Right lobe of liver (tissue), 4 donors: Measurements from ENCODE around the gene CRYBA1.
"Not testable (repeated sequence)": the region's sequence is repeated elsewhere in the genome, so short reads cannot be mapped to it uniquely, and the experiment has no call there.

Source experiments
- POLR2A ChIP-seq: fragments of 450-650 bp; IDR thresholded peaks from one replicate; pipeline ENCODE4 v1.6.1; 2017; ENCODE audit warnings: antibody characterized with exemption, mild to moderate bottlenecking
- TF ChIP-seq, protein P1 (sequence below), 4 donors: fragments of 200-600 bp in 3 of 4; fragments of 450-650 bp in 1 of 4; IDR thresholded peaks; one replicate each; pipeline versions ENCODE4 v1.5.1 to v1.8.0; 2016 to 2022; ENCODE audit warnings: antibody characterized with exemption in 4 of 4, mild to moderate bottlenecking in 2 of 4
- donor health status: DM: no; HTN: no; CAD: no.
- donor health status: DM: no; HTN: no; CAD: no.
- donor health status: DM: no; HTN: yes; CAD: no.

DNA sequence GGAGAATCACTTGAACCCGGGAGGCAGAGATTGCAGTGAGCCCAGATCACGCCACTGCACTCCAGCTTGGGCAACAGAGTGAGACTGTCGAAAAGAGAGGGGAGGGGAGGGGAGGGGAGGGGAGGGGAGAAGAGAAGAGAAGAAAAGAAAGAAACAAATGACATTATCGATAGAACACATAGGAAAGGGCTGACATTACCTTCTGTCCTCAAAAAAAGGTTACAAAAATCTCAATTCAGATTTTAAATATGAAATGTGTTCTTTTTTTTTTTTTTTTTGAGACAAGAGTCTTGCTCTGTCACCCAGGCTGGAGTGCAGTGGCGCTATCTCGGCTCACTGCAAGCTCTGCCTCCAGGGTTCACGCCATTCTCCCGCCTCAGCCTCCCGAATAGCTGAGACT, 25.3 kb downstream of the CRYBA1 start:
- not testable (repeated sequence) for TF ChIP-seq POLR2A
- TF ChIP-seq, protein P1, sequence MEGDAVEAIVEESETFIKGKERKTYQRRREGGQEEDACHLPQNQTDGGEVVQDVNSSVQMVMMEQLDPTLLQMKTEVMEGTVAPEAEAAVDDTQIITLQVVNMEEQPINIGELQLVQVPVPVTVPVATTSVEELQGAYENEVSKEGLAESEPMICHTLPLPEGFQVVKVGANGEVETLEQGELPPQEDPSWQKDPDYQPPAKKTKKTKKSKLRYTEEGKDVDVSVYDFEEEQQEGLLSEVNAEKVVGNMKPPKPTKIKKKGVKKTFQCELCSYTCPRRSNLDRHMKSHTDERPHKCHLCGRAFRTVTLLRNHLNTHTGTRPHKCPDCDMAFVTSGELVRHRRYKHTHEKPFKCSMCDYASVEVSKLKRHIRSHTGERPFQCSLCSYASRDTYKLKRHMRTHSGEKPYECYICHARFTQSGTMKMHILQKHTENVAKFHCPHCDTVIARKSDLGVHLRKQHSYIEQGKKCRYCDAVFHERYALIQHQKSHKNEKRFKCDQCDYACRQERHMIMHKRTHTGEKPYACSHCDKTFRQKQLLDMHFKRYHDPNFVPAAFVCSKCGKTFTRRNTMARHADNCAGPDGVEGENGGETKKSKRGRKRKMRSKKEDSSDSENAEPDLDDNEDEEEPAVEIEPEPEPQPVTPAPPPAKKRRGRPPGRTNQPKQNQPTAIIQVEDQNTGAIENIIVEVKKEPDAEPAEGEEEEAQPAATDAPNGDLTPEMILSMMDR (IDR thresholded peaks at IDR 0.05): not testable (repeated sequence)
